Kidney epithelial cell (primary cell): Measurements from ENCODE around the gene LIMS2. TPM values are rescaled to one million over a fixed set of nuclear protein-coding genes. Genes with fewer than 3 reads are reported as not detected.

ENCODE experiments used
- DNase-seq: peaks from one replicate; pipeline ENCODE4 v3.0.0-alpha.2; 2010; ENCODE audit warnings: low read depth
- H3K27me3 ChIP-seq: 2 replicates; pipeline ENCODE4 v1.6.0; 2011; ENCODE audit warnings: low read length; ENCODE audit not compliant: control insufficient read depth, insufficient read depth
- H3K36me3 ChIP-seq: 2 replicates; pipeline ENCODE4 v1.5.1; 2011; ENCODE audit warnings: low read length; ENCODE audit not compliant: control insufficient read depth, insufficient read depth
- H3K4me3 ChIP-seq: 2 replicates; pipeline ENCODE4 v1.5.1; 2011; ENCODE audit warnings: low read depth, mild to moderate bottlenecking, control low read depth, low read length
- CTCF ChIP-seq: IDR thresholded peaks from 2 replicates; pipeline ENCODE4 v1.5.1; 2011; ENCODE audit warnings: mild to moderate bottlenecking, moderate library complexity, low read length, control low read depth, inconsistent platforms; ENCODE audit not compliant: insufficient read depth, poor library complexity, severe bottlenecking
- total RNA-seq: library from RNA; depleted of rRNA; stranded (reverse); fragments of >200 nt; gene quantifications from 2 replicates; pipeline ENCODE4 v1.2.3, GENCODE V29; 2015

The LIMS2 gene
- total RNA-seq, 1 donor from 2014 or later, result 2.3 TPM

DNA sequence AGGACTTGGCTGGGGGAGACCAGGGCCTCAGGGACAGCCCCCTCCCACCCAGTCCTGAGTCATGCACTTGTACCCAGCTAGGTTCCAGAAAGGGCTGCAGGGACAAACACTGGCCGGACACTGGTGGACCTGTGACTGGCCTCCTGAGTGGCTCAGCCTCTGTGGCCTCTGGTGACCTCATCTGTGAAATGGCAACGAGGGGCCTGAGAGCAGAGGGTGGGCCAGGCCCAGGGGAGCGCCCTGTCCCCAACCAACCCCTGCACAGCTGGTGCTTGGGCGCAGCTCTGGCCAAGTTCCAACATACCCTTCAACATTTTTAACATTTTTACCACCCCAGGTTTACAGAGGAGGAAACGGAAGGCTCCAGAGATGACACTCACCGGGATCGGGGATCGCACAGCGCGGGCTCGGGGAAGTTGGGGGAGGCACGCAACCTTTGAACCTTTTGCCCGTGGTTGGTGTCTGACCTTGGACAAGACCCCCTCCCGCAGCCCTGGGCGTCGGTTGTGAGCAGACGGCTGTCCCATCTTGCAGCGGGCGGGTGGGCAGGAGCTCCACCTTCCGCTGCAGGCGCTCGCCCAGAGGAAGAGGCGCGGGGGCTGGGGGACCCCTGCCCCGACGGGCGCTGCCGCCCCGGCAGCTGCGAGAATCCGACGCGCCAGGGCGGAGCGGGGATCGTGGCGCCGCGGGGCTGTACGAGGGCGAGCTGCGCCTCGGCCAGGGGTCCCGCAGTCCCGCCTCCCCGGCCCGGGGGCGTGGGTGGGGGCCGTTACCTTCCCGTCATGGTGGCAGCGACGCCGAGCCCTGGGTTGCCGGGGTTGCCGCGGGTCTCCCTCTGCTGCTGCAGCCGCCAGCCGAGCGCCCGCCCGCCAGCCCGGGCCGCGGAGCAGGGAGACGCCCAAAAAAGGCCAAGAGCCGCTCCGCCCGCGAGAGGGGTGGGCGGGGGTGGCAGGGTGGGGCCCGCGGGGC, 805 bp downstream of the LIMS2 start:
- no peaks in the 10 kb centered on the region for H3K36me3 ChIP-seq
- TF ChIP-seq CTCF, result no peak
- DNase-seq, result no peak
- peaks cover 28% of the 10 kb centered on the region for H3K27me3 ChIP-seq
- H3K4me3 ChIP-seq, result peak overlapping the region; percentile 42

- TF ChIP-seq CTCF, result no peak
- H3K27me3 ChIP-seq, result peaks cover 27% of the 10 kb centered on the region
- H3K36me3 ChIP-seq, result no peaks in the 10 kb centered on the region
- DNase-seq, result no peak
- no peak overlapping the region for H3K4me3 ChIP-seq
Measured at GRCh38 chr2:127673291-127674069, 1.9 kb downstream of the LIMS2 start.

DNA sequence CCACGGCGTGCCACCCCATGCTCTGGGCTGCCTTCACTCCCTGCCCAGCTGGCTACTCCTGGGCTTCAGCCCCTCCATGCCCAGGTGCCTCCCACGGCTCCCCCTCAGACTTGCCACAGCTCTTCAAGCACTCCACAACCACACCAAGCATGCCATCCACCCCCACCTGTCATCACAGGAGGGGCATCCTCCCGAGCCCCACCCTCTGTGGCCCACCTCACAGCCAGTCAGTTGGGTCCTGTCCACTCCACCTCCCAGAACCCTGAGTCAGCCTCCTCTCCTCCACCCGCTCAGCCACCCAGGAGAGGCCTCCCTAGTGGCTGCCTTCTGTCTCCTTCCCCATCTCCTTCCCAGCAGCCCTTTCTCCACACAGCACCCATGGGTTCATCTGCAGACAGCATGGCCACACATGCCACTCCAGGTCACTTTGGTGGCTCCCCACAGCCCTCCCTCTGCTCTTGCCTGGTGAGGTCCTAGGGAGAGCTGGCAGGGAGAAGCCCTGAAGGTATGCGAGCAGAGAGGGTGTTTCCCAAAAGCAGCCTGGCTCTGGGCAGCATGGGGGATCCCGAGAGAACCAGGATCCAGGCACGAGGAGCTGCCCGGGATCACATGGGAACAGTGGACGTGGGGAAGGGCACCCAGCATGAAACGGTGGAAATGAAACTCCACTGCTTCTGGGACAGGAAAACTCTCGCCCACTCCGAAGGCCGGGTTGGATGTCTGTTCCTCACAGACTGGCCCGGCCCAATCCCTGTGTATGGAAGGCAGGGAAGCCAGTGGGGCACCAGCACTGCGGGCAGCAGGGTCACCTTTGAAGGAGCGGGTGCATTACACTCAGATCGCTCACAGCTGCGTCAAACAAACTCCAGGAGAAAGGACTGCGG, 2.7 kb downstream of the LIMS2 start:
- H3K4me3 ChIP-seq, result no peak overlapping the region
- H3K27me3 ChIP-seq, result peaks cover 23% of the 10 kb centered on the region
- no peaks in the 10 kb centered on the region for H3K36me3 ChIP-seq
- TF ChIP-seq CTCF, result no peak
- no peak for DNase-seq

DNA sequence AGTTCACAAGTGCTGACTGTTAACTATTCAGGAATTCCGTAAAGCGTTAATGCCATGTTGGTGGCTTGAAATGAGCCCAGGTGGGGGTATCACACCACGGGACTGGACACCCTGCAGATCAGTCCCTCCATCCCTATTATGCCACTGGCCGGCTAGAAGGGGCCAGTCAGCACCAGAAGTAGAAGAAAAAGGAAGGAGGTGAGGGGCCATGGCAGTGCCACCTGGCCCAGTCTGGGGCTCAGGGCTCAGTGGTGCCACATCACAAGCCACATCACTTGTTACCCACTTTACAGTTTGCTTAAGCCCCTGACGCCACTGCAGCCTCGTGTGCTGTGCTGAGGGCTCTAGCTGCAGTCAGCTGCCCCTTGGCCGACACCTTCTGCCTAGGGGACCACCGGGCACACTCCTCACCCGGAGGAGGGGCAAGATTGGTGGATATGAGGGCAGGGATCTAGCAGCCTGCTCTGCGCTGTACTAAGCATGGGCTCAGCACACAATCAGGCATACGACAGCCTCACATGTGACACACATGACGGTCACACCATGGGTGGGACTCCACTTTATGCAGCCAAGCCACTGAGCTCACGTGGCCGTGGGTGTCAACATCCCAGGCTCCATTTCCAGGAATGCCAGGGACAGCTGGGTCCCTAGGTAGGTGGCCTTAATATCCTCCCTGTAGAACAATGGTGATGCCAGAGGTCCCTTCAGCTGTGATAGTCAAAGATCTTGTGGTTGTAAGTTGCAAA, 3.6 kb downstream of the LIMS2 start:
- no peak for DNase-seq
- H3K36me3 ChIP-seq, result no peaks in the 10 kb centered on the region
- peaks cover 18% of the 10 kb centered on the region for H3K27me3 ChIP-seq
- TF ChIP-seq CTCF, result no peak
- H3K4me3 ChIP-seq, result no peak overlapping the region

GRCh38 chr2:127670957-127671290, 4.4 kb downstream of the LIMS2 start:
- DNase-seq, result no peak
- Histone ChIP-seq H3K4me3 (no peak overlapping the region), H3K36me3 (no peaks in the 10 kb centered on the region), H3K27me3 (peaks cover 17% of the 10 kb centered on the region)
- no peak for TF ChIP-seq CTCF
